Measurements from ENCODE around the gene EPHA5.

DNA sequence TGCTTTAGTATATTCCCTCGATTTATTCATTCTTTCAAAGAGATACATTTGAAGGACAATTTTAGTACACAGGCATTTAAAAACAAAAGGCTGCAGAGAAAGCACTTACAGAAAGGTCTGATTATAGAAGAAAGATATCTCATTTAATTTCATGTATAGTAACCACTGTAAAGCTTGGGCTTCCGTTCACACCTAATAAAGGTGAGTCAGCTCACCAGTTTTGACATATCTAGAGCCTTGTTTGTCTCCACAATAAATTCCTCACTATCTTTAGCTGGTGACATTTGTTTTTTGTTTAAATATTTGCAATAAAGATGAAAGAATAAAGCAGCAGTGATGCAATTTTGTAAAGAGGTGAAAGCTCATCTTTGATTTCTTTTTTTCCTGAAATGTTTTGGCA, 1.1 kb upstream of the EPHA5 start:
- TF ChIP-seq, protein P1, sequence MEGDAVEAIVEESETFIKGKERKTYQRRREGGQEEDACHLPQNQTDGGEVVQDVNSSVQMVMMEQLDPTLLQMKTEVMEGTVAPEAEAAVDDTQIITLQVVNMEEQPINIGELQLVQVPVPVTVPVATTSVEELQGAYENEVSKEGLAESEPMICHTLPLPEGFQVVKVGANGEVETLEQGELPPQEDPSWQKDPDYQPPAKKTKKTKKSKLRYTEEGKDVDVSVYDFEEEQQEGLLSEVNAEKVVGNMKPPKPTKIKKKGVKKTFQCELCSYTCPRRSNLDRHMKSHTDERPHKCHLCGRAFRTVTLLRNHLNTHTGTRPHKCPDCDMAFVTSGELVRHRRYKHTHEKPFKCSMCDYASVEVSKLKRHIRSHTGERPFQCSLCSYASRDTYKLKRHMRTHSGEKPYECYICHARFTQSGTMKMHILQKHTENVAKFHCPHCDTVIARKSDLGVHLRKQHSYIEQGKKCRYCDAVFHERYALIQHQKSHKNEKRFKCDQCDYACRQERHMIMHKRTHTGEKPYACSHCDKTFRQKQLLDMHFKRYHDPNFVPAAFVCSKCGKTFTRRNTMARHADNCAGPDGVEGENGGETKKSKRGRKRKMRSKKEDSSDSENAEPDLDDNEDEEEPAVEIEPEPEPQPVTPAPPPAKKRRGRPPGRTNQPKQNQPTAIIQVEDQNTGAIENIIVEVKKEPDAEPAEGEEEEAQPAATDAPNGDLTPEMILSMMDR (IDR thresholded peaks at IDR 0.05), result no peak
- TF ChIP-seq POLR2AphosphoS5 (IDR thresholded peaks at IDR 0.05), result no peak

Measured in sigmoid colon (tissue), 4 donors.